HL-60 (cell line): ENCODE measurements around the gene KLK10.

Source experiments
- CTCF ChIP-seq: IDR thresholded peaks from one replicate; pipeline ENCODE4 v1.5.1; 2011; ENCODE audit warnings: low read length, control low read depth, inconsistent platforms; ENCODE audit not compliant: insufficient read depth
- GABPA ChIP-seq: IDR thresholded peaks from 2 replicates; pipeline ENCODE4 v1.6.1; 2012; ENCODE audit warnings: low read depth
- SPI1 ChIP-seq: IDR thresholded peaks from 2 replicates; pipeline ENCODE4 v1.6.1; 2012; ENCODE audit warnings: low read depth, mild to moderate bottlenecking, borderline replicate concordance
- TF ChIP-seq, protein P1 (sequence below): IDR thresholded peaks from 2 replicates; pipeline ENCODE4 v1.6.1; 2012; ENCODE audit warnings: low read depth; ENCODE audit not compliant: insufficient replicate concordance

GRCh38 chr19:51002089-51002532 is 17.4 kb downstream of the KLK10 start:
- TF ChIP-seq CTCF, result no peak
- TF ChIP-seq, protein P1, sequence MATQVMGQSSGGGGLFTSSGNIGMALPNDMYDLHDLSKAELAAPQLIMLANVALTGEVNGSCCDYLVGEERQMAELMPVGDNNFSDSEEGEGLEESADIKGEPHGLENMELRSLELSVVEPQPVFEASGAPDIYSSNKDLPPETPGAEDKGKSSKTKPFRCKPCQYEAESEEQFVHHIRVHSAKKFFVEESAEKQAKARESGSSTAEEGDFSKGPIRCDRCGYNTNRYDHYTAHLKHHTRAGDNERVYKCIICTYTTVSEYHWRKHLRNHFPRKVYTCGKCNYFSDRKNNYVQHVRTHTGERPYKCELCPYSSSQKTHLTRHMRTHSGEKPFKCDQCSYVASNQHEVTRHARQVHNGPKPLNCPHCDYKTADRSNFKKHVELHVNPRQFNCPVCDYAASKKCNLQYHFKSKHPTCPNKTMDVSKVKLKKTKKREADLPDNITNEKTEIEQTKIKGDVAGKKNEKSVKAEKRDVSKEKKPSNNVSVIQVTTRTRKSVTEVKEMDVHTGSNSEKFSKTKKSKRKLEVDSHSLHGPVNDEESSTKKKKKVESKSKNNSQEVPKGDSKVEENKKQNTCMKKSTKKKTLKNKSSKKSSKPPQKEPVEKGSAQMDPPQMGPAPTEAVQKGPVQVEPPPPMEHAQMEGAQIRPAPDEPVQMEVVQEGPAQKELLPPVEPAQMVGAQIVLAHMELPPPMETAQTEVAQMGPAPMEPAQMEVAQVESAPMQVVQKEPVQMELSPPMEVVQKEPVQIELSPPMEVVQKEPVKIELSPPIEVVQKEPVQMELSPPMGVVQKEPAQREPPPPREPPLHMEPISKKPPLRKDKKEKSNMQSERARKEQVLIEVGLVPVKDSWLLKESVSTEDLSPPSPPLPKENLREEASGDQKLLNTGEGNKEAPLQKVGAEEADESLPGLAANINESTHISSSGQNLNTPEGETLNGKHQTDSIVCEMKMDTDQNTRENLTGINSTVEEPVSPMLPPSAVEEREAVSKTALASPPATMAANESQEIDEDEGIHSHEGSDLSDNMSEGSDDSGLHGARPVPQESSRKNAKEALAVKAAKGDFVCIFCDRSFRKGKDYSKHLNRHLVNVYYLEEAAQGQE, result no peak
- TF ChIP-seq GABPA, result no peak
- no peak for TF ChIP-seq SPI1
